Fibroblast of villous mesenchyme (primary cell): Measurements from ENCODE around the gene HOMER1. TPM values are rescaled to one million over a fixed set of nuclear protein-coding genes. Genes with fewer than 3 reads are reported as not detected.
A peak's percentile ranks its signal among the peaks of the same experiment; 100 is the strongest.

Experiments
- DNase-seq: peaks from one replicate; pipeline ENCODE4 v3.0.0-alpha.2; 2010; ENCODE audit warnings: low read depth
- H3K4me3 ChIP-seq: 2 replicates; pipeline ENCODE4 v1.5.1; 2011; ENCODE audit warnings: low read depth, mild to moderate bottlenecking, low read length
- total RNA-seq: library from RNA; depleted of rRNA; stranded (reverse); fragments of >200 nt; gene quantifications from 2 replicates; pipeline ENCODE4 v1.2.3, GENCODE V29; 2012
- TF ChIP-seq, protein P1 (sequence below): IDR thresholded peaks from 2 replicates; pipeline ENCODE4 v1.5.1; 2012; ENCODE audit warnings: low read depth, mild to moderate bottlenecking, low read length; ENCODE audit not compliant: insufficient read depth

HOMER1 gene
- total RNA-seq, 1 donor, result 15.5 TPM

DNA sequence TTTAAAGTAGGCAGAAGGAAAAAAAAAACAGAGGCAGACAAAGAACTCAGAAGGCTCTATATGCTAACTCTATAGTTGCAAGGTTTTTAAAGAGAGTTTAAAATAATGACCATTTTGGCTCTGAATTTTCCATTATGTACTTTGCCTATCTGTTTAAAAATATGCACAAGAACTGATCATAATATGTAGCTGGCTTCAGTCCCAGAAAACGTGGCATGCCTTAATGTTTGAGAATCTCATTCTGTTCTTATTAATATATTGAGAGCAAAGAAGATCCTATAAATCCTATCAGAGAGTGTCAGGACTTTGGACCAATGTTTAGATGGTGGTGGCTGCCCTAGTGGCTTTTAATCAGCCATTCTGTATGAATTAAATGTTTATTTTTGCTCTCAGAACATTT lies 156.5 kb downstream of the HOMER1 start:
- TF ChIP-seq, protein P1, sequence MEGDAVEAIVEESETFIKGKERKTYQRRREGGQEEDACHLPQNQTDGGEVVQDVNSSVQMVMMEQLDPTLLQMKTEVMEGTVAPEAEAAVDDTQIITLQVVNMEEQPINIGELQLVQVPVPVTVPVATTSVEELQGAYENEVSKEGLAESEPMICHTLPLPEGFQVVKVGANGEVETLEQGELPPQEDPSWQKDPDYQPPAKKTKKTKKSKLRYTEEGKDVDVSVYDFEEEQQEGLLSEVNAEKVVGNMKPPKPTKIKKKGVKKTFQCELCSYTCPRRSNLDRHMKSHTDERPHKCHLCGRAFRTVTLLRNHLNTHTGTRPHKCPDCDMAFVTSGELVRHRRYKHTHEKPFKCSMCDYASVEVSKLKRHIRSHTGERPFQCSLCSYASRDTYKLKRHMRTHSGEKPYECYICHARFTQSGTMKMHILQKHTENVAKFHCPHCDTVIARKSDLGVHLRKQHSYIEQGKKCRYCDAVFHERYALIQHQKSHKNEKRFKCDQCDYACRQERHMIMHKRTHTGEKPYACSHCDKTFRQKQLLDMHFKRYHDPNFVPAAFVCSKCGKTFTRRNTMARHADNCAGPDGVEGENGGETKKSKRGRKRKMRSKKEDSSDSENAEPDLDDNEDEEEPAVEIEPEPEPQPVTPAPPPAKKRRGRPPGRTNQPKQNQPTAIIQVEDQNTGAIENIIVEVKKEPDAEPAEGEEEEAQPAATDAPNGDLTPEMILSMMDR, result no peak
- H3K4me3 ChIP-seq, result no peak overlapping the region
- DNase-seq, result no peak

DNA sequence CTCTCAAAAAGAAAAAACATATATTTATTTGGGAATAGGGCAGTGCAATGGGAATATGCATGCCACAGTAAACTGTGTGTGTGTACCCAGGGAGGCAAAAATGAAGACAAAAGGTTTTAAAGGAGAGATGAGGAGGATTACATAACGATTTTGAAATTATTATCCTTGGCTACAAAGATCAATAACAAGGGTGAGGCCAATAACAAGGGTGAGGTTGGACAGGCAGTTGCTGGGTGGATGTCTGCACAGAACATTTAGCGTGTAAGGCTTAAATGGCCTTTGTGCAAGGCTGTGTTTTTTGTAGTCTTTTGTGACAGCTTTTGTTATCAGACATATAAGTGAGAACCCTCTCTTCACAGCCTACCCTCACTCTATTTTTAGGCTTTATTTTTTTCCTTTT lies 164.1 kb downstream of the HOMER1 start:
- no peak overlapping the region for H3K4me3 ChIP-seq
- TF ChIP-seq, protein P1, result no peak
- no peak for DNase-seq

DNA sequence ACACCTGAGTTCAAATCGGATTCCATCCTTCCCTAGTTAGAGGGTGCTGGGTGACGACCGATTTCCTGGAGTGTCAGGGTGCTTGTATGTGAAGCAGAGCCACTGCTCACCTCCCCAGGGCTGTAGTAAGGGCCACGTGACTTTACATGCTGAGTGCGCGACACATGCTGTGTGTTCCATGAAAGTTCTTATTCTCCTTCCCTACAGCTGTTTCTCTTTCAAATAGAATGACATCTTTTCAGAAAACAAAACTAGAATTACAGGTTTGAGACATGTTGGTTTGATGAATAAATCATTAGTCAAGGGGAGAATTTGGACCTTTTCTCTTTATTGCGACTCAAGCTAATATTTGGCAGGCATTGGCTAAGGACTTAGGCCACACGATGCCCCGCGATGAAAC lies 164.9 kb downstream of the HOMER1 start:
- no peak for DNase-seq
- no peak overlapping the region for H3K4me3 ChIP-seq
- TF ChIP-seq, protein P1, result no peak

DNA sequence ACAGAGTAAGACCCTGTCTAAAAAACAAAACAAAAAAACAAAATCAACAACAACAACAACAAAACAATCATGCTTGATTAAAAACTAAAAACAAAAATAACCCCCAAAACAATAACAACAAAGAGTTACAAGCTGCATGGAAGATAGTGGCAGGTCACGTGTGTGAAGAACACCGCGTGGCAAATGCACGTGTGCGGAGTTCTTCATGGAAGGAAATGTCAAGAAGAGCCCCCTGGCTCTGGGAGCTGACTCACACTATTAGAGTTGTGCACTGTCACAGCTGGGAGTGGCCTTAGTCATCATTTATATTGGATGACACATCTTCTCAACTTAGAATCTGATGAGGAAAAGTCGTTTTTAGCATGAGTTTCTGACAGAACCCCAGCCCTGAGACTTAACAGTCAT lies 167.5 kb downstream of the HOMER1 start:
- peak; percentile 11 for DNase-seq
- no peak overlapping the region for H3K4me3 ChIP-seq
- TF ChIP-seq, protein P1, result no peak

DNA sequence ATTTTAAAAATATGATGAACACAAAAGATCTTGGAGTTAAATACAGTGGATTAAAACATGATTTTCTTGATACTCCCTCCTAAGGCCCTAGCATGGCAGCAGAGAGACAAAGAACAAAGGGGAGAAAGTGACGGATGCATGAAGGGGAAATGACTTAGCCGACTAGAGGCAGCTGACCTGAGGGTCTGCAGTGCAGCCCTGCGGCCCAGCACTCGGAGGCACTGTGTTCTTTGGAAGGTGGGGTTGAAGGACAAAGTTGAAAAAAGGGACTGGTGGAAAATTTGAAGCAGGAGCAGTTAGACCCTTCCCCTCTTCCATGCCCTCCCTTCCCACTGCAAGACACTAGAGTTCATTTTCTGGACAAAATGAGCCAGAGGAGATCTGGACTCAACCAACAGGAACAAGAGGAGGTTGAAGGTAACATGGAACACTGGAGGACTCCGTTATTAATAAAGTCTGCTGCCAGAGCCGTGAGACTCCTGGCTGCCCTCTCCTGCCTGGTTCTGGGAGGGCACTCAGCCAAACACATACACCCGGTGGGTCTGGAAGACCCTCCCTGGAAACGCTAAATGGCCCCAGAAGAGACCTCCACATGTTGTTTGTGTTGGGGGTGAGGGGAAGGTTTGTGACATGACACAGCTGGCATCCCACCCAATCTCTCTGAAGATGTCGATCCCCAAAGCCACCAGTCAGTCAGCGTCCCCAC lies 179.9 kb downstream of the HOMER1 start:
- TF ChIP-seq, protein P1, result peak; percentile 9
- H3K4me3 ChIP-seq, result no peak overlapping the region
- no peak for DNase-seq

DNA sequence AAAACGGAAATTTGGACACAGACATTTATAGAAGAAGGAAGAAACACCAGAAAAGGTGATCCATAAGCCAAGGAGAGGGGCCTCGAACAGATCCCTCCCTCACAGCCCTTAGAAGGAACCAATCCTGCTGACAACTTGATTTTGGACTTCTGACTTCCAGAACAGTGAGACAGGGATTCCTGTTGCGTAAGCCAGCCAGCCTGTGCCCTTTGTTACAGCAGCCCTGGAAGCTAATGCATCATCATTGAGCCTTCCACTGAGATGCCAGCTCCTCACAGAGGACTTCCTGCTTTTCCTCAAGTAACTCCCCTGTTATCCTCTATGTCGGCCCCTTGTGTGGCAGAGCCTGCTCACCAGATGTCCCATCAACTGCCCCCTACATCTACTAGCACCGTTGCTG lies 183.9 kb downstream of the HOMER1 start:
- H3K4me3 ChIP-seq, result no peak overlapping the region
- TF ChIP-seq, protein P1, result no peak
- DNase-seq, result no peak

DNA sequence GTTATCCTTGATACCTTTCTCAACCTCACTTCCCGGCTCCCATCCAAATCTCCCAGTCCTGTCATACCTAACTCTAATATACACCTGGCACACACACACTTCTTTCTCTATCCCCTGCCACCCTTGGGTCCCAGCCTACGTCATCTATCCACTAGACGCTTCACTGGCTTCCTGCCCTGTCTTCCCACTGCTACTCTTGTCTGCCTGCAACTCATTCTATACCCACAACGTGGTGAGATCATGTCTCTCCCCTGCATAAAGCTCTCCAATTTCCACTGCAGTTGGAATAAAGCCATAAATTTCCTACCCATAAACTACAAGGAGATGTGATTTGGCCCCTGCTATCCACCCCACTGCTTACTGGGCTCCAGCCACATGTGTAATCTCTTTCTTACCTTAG lies 184.5 kb downstream of the HOMER1 start:
- TF ChIP-seq, protein P1, result no peak
- DNase-seq, result no peak

More for the DNA sequence above, 184.5 kb downstream of the HOMER1 start:
- H3K4me3 ChIP-seq, result no peak overlapping the region
